Stimulated activated CD4-positive, alpha-beta T cell treated with anti-CD3 and anti-CD28 coated beads, Interleukin-2, amount 100 ng/mL, for 4 hours (primary cell): ENCODE results near the gene ZHX3.

Source experiments
- DNase-seq: peaks from one replicate; pipeline ENCODE4 v3.0.0-alpha.2; 2020; ENCODE audit warnings: low read depth

Gene ZHX3

DNA sequence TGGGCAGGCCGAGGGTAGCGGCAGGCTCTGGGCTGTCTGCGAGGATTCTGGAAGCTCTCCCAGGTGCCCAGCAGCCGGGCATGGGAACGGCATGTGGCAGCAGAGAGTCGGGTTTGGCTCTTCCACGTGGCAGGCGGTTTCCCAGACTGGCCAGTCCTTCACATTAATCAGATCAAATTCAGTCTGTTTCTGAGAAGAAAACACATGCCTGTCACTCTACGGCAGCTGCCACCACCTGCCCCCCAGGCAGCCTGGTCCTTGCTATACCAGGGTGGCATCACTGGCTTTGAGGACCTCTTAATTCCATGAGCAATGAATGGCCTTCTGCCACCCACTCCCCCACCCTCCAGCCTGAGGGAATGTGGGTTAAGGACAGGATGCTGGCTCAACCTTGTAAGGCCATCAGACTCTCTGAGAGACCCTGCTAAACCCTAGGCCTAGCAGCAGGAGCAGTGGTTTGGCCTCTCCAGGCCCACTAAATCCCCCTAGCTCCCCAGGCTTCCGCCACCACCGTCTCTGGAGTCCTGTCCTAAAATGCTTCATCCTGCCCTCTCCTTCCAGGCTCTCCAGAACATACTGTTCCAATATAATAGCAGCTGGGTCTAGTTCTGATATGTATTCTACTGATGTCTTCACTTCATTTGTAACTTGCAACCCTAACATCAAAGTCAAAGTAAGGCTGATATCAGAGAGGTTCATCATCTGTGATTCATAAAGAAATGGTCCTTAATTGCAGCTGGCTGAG, 132.3 kb downstream of the ZHX3 start:
- DNase-seq: no peak

DNA sequence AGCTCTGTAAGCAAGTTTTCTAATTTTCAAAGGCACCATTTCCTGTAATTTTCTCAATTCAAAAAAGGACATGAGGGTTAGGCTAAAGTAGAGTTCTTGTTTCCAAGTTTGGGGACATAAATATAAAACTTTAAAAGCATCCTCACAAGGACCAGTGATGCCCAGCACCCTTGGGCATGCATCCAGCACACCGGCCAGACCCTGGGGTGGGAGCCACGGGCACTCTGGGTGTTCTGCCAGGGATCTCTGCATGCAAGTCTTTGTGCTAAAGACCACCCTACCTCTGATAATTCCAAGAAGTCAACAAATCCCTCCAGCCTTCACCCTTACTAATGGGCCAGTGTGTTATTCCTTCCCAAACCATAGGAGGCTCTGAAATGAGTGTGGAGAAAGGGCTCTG, 133.7 kb downstream of the ZHX3 start:
- DNase-seq: no peak

DNA sequence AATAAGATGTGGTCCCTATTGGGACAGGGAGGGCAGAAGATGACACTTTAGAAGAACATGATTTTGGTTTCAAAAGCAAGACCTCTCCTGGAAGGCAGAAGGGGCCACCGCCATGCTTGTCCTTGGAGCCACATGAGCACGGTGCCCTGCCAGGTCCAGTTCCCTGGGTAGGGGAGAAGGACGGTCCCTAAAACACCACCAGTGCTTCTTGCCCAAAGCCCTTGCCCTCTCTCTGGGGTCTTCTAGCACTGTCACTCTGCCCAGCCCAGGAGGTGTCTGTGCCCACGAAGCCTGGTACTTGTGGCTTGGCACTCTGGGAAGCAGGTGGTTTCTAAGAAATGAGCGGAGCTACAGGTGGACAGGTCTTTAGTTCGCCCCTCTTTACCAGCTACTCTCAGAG, 134.1 kb downstream of the ZHX3 start:
- no peak for DNase-seq

DNA sequence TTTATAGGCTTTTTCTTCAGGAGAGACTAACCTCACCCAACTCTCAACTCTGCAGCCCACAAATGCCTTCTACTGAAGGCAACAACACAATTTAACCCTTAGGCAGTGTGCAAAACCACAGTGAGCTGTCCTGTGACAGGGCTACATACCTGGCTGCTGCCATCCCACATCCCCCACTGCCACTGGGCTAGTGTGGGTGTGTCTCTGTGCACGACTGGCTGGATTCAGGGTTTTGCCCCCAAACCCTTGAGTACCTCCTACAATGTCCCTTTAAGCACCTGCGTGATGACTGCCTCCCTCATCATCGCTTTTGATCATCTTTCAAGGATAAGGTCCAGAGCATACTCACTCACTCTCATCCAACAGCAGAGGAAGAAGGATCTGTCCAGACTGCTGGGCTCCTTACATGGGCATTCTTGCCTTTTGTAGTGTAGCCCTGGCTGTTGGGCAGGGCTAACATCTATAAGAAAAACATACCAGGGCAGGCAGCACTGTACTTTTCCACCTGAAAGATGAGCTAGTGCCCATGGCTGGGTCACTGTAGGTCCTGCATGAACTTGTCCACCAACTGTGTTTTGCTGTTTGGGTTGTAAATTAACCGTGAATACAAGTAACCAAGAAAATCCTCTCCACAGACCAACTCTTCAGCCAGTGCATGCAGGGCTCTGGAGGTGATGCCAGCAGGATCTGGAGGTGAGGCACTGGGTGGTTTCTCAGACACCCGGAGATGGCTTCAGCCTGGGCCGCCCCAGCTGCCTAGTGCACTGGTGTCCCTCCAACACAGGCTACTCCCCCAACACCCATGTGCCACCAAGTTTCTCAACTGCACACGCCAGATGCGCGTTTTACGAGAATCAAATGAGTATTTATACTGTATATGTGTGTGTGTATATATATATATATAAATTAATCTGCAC, 135.0 kb downstream of the ZHX3 start:
- no peak for DNase-seq

DNA sequence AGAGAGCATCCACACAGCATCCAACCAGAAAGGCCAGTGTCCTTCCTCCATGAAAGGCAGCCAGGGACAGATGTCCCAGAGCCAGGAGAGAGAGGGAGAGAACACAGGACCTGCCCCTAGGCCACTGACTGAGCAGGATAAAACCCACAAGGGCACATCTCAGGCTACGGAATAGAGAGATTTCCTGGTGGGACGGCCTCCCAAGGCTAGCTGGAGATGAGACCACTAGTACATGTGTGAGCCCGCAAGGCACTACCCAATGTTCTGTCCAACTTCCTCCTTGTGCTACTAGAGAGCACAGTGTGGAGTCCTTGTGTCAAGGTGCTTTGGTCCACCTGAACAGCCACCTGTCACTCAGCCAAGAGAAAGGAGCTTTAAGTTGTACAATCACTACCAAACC, 136.0 kb downstream of the ZHX3 start:
- no peak for DNase-seq

DNA sequence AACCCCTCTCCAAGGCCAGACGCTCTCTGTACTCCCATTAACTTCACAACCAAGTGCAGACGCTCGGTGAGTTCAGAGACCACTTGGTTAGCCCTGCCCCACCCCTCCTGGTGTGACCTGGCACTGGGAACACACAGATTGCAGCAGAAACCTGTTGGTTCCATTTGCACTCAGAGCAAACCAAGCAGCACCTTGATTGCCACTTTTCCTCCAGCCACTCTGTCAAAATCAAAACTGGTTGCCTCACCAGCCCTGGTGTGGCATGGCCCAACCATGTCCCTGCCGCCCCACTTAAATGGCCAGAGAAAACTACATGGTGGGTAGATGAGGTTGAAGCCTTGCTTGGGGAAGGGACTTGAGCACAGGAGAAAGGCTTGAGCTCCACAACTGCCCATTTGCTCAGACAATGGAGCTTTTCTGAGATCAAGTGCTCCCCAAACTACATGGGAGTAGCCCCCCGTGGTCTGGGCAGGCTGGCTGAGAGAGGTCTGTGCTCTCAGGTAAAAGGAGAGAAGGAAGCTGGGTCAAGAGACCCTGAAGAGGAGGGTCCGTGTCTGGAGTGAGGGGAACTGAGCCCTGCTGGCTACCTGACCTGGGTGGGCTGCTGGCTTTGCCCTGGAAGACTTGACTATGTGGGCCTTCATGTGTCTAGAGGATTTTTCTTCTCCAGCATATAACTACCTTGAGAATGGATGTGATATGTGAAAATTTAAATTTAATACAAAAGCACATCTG, 136.8 kb downstream of the ZHX3 start:
- no peak for DNase-seq

DNA sequence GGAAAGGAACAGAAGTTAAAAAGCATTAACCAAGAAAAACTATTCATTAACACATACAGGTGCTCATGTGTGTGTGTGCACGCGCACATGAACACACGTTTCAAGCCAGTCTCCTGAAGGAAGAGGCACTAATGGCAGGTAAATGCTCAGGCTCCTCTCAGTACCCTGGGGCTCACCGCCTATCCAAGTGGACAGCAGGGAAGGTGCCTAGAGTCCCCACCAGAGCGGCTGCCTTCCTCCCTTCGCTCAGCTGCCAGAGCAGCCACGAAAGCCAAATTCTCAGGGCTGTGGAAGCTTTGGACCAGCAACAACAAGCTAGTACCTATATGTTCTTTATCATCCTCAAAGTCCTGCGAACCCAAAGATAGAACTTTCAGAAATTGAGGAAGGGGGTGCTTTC, 137.6 kb downstream of the ZHX3 start:
- DNase-seq: no peak

DNA sequence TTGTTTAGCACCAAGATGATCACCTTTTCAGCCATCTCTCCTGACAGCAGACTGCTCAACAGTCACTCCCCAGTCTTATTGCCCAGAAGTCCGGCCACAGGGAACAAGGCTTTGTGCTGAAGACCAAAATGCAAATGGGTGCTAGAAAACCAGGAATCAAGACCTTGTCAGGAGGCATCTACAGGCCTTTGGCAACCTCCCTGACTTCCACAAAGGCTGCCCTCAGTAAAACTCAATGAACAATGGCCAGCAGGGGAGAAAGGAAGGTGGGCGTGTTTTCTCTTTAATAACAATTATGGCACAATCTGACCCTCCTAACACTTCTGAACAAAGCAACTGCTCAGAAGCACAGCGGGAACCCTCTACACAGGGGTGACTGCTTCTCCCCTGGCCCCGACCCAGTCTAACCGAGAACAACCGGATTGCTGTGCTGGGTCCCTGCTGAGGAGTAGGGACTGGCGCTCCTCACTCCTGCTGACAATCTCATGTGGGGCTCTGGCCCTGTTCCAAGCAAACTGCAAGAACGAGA, 138.6 kb downstream of the ZHX3 start:
- DNase-seq: no peak

DNA sequence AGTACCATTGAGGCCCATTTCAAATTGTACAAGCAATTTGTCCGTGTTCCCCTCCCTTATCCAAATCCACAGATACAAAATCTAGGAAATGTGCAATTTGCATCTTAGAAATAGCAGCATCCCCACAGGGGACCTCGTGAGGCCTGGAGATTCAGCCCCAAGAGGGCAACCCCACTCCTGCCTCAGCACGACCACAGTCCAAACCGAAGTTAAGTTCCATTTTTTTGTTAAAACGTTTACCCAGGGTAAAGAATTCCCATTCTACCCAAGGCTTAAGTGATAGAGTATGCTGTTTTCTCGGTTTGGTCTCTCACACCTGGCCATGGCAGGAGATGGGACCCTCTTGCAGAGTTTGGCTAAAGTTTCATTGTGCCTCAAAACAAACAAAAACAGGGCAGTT, 139.0 kb downstream of the ZHX3 start:
- DNase-seq: no peak

DNA sequence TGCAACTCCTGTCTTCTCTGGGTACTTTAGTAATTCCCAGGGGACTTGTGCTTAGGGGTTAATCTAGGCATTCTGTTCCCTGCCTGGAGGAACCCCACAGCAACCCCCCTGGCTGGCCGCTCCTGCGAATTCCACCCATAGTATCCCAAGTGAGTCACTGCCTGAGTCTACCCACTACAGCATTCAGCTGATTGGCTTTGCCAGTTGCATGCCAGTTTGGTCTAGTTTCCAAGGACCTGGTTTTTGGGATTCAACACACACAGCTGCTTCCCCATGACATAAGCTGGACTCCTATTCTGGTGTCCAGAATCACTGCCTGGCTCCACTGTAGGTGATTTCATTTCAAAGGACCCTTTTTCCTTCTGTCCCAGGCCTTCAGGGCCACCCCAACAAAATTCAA, 139.9 kb downstream of the ZHX3 start:
- DNase-seq: no peak

DNA sequence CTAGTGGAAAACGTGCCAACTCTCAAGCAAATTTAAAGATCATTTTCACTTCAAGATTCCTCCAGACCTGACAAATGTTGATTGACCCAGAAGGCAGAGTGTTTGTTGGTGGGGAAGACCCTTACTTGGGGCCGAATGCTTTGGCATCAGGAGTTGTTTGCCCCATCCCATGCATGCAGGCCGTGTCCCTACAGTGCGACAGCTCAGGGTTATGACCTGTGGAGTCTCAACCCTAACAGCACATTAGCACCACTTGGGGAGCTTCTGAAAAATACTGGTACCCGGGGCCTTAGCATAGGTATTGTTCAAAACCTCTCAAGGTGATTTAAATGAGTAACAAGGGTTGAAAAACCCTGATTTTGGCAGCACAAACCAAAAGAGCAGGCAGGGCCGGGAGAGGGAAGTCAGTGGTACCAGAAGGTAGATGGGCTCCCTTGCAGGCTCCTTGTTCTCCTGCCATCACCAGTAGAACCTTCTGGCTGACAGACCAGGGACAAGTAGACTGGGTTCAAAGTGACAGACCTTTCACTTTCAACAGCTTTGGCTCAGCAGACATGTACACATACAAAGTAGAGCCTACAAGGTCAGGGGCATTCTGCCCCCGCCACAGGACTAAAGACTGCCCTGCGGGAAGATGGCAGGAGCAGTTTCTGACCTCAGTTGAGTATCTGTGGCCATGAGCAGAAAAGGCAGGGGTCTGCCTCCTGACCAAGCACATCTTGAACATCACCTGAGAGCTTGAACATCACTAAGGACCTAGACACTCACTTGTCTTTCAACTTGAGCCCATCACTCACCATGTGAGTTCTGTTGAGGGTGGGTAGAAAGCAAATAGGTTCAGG, 140.6 kb downstream of the ZHX3 start:
- DNase-seq: no peak

DNA sequence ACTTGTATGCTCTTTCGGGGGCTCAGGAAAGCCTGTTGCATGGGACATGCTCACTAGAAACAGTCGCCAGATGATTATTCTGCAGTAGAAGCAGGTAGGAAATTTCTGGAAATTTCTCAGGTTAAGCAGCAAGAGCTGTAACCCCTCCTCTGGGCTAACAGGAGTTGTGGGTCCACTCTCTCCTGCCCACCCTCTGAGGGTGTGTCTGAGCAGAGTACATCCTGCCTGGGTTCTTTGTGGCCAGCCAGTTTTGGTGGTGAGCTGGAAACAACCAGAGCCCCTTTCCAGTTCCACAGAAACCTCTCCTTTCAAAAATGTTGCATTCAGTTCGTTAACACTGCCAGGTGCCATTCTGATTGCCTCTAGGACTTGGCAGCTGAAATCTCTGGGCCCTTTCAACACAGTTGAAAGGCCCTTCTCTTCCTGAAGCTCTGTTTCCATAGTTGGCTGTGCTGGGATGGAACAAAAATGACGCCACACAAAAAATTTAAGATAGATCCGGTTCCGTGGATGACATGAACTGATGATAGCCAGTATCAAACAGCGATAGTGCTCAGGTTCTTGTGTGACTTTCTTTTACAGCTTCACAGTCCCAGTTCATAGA, 141.7 kb downstream of the ZHX3 start:
- no peak for DNase-seq

DNA sequence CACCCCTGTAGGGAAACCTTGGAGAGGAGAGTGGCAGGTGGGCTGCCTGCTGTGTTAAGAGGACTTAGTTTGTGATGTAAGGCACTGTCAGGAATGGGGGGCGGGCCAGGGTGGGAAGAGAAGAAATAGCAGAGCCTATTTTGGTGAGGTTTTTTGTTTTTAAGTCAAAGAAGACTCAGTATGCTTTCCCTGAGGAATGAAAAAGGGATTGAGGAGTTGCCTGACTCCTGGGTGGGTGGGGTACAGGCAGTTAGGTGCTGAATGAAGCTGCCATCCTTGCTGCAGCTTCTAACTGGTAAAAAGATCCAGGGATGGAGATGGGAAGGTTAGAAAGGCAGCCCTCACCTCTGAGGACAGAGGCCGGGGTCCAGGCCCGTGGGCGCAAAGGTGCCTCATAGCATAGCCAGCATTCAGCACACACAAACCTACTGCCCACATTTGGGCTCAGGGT, 142.3 kb downstream of the ZHX3 start:
- DNase-seq: no peak

DNA sequence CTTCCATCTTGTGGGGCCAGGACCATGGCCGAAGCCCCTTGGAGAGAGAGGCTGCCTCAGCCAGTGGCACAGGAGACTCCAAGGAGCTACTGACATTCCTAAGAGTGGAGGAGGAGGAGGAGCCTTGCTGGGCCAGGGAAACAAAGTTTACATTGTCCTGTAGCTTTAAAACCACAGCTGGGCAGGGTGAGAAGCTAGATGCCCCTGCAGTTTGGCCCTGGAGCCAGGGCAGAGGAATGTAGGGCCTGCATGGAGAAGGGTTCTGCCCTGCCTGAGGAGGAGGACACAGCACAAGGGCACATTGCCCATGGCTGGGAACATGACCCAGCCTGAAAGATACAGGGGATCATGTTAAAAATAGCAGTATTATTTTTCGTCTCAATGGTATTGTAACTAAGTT, 142.7 kb downstream of the ZHX3 start:
- no peak for DNase-seq

DNA sequence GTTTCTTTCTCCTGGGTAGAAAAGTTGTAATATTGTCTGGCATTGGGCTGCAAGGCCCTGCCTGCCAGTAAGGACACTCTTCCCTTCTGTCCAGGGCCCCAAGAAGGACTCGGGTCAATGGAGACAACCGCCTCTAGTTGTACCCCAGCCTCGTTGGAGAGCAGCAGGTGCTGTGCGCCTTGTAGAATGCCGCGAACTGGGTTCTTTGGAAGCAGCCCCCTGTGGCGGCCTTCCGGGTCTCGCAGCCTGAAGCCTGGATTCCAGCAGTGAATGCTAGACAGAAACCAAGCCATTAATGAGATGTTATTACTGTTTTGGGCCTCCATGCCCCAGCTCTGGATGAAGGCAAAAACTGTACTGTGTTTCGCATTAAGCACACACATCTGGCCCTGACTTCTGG, 143.2 kb downstream of the ZHX3 start:
- DNase-seq: no peak

DNA sequence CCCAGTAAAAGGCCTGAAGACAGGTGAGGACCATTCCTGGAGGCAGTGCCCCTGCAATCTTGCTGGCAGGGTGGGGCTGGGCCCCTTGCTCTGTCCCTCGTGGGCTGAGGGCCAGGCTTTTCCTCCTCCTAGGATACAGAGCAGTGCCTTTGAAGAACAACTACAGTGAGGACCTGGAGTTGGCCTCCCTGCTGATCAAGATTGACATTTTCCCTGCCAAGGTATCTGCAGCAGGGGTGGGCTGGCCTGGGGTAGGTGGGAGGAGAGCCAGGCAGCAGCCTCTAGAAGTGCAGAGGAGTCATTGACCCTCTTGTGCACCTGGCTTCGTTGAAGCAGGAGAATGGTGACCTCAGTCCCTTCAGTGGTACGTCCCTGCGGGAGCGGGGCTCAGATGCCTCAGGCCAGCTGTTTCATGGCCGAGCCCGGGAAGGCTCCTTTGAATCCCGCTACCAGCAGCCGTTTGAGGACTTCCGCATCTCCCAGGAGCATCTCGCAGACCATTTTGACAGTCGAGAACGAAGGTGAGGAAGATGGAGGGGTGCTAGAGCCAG, 143.7 kb downstream of the ZHX3 start:
- DNase-seq: no peak

DNA sequence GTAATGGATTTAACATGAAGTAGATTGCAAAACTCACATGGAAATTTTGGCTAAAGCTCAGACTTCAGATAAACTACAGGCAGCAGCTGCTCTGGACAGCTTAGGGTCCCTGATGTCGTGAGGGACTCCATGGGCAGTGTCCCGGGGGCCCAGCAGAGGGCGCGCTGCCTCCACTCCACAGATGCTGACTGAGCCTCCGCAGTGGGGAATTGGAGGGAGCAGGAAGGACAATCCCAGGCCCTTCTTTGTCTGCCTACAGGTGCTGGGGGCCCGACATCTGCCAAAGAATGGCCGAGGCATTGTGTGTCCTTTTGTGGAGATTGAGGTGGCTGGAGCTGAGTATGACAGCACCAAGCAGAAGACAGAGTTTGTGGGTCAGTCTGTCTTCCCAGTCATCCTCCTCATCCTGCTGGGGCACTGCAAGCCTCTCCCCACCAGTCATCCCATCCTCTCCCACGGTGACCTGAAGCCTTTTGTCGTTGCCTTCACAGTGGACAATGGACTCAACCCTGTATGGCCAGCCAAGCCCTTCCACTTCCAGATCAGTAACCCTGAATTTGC, 144.3 kb downstream of the ZHX3 start:
- DNase-seq: peak; percentile 53

DNA sequence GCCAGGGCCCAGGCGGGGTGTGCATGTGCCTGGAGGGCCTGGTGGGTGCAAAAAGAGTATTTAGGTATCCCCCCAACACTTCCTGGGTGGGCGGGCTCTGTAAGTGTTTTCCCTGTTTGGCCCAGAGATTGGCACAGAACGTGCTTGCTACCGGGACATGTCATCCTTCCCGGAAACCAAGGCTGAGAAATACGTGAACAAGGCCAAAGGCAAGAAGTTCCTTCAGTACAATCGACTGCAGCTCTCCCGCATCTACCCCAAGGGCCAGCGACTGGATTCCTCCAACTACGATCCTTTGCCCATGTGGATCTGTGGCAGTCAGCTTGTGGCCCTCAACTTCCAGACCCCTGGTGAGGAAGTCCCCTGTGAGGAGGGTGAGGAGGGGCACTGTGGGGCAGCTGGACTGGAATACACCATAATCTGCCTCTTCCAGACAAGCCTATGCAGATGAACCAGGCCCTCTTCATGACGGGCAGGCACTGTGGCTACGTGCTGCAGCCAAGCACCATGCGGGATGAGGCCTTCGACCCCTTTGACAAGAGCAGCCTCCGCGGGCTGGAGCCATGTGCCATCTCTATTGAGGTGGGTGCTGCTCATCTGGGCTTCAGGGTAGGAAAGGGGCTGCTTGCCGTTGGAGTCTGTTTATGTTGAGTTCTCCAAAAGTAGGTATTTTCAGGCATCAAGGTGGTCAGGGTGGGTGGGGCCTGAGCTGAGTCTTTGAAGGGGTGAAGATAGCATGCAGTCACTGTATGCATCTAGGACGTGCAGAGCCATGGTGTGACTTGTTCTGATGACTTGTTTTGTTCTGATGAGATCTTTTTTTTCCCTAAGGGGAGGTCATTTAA, 145.0 kb downstream of the ZHX3 start:
- no peak for DNase-seq

DNA sequence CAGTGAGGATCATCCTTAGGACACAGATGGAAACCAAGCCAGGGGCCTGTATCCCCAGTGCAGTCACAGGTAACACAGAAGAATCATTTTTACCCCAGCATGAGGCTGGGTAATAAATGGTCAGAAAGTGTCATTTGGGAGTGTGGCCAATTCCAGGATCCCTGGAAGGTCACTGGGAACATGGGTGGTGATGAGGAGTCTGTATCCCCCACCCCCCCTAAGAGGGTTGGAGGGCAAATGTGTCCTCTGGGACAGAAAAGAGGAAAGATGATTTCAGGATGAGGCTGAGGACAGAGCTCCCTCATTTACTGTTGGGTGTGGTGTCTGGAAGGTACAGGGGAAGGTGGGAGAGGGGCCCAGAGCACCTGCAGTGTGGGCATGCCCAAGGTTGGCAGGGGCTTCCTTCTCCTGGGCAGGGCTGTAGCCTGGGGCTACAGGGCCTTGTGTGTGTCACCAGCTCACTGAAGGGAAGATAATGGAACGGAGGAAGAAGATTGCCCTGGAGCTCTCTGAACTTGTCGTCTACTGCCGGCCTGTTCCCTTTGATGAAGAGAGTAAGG, 145.7 kb downstream of the ZHX3 start:
- DNase-seq: no peak
